DMS 273 treated with DMSO at 0.1 percent for 48 hours (cell line): ENCODE data around the gene EPS15.

Experiments
- DNase-seq: peaks from one replicate; lab custom pipeline; 2025; lab: John Stamatoyannopoulos, UW

The EPS15 gene

DNA sequence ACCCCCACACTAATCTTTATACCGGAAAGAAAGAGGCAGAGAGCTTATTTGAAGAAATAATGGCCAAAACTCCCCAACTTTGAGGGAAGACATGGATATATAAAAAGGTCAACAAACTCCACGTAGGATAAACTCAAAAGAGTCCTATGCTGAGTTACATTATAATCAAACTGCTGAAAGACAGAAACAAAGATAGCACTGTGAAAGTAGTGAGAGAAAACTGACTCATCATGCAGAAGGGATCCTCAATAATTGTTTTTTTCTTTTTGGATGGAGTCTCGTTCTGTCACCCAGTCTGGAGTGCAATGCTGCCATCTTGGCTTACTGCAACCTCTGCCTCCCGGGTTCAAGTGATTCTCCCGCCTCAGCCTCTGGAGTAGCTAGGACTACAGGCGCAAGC lies 140.2 kb downstream of the EPS15 start:
- DNase-seq = no peak

DNA sequence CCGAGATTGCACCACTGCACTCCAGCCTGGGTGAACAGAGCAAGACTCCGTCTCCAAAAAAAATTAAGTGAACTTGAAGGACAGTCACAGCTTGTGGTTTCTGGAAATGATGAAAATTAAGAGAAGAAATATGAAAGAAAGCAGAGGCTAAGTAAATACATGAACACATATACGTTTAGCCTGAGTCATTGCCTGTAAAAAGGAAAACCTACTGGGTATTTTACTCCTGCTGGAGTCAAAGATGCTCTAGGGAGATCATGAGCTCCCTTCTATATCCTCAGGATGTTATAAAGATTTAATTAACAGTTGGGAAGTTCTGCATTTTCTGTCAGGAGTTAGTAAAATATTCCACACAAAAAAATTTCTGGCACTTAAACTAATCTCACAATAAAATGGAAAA lies 145.2 kb downstream of the EPS15 start:
- no peak for DNase-seq

DNA sequence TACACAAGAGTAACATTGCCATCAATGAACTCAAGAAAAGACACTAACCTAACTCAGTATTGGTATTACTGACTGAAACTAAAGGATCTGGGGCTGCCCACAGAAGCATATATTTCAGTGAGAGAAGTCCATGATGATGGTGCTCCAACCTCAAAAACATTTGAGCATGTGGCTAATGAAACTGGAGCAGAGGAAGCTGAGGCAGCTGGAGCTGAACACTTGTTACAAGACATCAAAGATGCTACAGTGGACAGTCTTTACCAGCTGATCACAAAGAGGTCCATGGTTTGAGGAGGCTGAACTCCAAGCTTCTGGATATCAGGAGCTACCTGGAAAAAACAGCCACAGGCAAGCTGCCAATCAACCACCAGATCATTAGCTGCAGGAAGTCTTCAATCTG lies 146.5 kb downstream of the EPS15 start:
- DNase-seq = no peak

DNA sequence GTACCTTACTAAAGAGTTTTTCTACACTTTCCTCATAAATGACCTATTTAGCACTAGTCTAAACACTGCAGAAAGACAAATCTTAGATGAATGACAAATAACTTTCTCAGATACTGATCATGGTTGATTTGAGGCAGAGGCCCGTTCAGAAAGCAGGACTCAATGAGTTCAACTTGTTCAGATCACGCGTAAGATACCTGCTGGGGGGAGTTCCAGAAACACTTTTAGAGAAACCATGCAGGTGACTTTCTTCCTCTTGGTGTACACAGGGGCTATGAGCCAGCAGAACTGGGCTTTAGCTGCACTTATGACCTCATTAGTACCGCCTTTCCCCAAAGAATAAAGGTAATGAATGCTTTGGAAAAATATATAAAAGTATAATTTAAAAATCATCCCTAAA lies 149.9 kb downstream of the EPS15 start:
- DNase-seq = no peak

DNA sequence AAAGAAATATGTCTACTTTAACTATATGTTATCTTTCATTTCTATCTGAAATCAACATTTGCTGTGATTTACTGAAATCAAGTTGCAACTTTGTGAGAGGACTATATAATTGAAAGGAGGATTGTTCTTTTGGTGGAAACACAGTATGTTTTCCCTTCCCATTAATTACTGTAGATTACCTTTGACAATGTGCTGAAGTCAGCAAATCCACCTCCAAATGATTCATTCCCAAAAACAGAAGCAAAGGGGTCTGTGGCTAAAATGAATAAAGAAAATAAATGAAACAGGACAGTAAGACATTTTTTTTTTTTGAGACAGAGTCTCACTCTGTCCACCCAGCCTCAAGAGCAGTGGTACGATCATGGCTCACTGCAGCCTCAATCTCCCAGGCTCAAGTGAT lies 153.3 kb downstream of the EPS15 start:
- no peak for DNase-seq

DNA sequence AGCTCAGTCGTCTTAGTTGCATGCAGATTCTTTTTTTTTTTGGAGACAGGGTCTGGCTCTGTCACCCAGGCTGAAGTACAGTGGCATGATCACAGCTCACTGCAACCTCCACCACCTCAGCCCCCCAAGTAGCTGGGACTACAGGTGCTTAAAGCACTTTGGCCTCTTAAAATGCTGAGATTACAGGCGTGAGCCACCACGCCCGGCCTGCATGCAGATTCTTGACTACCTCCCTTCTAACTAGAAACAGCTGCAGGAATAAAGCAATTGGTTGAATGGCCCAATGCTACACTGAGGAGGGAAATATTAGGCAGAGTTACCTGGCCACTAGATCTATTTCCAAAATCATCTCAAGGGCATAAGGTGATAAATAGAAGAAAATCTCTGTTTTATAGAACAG lies 159.2 kb downstream of the EPS15 start:
- DNase-seq = no peak

DNA sequence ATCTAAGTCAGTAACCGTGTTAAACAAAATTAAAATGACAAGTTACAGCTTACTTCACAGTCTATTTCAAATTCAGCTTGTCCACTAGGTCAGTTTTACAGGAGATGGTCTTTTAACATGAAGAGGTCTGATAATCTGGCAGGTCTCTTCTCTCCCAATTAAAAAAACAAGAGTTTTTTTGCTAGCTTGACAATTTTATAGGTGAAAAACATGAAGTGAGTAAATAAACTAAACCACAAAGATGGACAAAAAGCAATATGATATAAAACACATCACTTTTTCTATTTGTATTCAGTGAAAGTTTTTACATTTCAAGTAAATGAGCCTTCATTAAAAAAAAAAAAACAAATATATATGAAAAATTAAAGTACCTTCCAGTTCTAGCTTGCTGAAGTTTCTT lies 163.7 kb downstream of the EPS15 start:
- DNase-seq = no peak

DNA sequence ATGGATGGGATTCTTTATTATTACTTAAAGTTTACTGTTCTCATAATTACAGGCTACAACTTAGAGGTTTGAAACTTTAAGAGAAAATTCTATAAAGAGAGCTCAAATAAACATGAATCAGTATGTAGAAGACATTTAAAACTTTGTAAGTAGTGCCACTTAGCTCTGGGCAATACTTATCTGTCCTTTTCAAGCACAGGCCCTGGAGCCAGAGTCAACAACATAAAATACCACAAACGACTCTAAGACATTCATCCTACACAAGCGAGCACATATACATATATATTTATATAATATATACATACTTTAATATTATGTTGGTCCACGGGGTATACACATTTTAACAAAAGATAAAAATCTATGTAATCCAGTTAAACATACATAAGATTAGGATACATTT lies 164.7 kb downstream of the EPS15 start:
- DNase-seq = no peak

DNA sequence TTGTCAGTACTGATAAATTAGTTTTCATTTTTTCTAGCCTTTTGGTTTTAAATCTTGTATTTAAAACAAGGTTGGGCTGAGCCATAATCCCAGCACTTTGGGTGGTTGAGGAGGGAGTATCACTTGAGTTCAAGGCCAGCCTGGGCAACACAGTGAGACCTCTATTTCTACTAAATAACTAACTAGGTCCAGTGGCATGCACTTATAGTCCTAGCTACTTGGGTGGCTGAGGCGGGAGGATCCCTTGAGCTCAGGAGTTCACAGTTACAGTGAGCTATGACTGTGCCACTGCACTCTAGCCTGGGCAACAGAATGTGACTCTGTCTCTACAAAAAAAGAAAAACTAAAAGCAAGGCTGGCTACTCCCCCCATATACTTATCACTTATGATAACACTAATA lies 167.2 kb downstream of the EPS15 start:
- no peak for DNase-seq

DNA sequence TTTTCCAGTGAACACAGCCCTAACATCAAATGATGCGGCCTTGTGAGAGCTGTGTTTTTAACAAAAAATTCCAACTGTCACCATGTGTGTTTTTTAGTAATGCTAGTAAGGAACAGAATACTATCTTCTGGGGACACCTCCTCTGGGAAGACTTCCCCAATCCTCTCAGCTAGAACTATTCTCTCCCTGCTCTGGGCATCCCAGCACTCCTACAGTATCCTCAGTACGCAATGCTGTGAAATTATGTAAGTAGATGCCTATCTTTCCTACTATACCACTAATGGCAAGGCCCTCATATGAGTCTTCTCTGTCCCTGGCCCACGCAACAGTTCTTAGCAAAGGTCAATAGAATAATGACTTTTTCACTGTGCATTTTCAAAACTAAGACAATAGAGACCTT lies 169.2 kb downstream of the EPS15 start:
- DNase-seq = no peak

DNA sequence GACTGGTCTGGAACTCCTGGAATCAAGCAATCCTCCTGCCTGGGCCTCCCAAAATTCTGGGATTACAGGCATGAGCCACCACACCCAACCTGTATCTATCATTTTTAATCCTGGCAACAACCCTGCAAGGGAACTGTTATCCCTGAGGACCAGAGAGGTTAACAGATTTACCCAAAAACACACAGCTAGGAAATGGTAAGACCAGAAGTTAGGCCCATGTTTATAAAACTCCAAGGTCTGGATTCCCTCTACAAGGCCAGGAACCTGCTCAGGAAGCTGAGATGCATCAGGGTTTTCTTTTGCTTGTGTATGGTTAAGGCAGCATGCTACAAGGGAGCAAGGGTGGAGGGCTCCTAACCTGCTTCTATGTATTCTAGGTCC lies 170.9 kb downstream of the EPS15 start:
- no peak for DNase-seq

DNA sequence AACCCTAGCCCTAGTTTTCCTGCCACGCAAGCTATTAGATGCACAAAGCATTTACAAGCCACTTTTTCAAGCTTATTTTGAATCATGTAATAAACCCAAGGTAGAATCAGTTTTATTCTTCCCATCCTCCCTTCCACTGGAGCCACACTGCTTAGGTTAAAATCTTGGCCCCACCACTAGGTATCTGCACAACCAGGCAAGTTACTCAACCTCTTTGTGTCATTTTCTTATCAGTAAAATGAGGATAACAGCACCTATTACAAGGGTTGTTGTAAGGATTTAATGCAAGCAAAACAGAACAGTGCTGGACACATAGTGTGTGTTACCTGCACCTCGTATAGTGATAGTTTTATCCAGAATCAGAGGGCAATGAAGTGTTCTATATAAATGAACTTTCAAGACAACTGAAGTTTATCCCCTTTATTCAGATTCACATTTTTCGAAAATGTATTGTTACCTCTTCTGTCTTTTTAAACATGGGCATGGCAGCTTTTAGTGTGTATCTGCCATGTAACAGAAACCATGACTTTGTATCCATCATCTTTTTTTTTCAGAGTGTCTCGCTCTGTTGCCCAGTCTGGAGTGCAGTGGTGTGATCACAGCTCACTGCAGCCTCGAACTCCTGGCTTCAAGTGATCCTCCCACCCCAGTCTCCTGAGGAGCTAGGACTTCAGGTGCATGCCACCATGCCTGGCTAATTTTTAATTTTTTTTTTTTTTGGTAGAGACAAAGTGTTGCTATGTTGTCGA lies 171.5 kb downstream of the EPS15 start:
- no peak for DNase-seq

DNA sequence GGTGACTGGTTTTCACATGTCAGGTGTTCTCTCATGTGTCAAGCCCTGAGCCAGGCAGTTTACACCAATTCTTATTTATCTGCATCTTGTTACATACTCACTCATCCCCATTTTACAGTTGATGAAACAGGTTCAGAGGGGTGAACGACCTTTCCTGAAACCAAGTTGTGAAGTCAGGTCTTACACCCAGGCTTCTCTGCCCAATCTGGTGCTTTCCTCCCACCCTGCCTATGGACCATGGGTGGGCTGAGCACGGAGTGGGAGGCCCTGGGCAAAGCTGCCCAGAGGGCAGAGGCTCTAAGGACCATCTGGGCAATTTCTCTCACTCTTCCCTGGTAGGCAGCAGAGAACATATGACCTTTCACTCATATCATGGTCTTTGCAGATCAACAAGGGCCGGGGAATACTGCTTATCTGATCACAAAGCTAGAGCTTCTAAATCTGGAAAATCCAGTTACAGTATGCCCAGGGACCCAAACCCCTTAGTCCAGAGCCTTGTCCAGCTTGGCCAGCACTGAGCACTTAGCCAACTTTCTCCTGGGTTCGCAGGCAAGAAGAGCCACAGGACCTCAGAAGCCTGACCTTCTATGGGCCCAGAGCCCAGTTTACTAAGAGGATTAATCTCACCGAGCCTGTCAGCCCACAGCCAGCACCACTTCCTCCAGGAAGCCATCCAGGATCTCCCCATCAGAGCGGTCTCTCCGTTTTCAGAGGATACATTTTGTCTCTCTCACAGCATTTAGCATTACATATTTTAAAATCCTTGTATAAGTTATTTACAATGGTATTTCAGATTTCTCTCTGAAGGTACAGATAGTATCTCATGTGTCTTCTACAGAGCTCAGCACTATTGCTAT lies 172.8 kb downstream of the EPS15 start:
- DNase-seq = no peak

DNA sequence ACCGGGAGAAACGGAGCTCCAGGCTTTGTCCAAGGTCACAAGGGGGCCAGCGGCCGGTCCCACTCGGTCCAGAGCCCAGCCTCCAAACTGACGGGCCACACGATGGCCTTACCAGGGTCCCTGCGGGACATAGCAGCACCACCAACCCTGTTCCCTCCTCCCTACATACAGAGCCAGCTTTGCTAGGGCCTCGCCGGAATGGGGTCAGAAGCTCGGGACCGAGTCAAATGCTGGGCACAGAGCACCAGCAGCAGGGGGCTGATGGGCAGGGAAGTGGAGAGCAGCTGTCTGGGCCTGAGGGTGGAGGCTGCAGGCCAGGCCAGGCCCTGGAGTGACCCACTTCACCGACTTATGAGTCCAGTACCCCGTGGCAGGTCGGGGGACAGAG lies 173.8 kb downstream of the EPS15 start:
- no peak for DNase-seq

DNA sequence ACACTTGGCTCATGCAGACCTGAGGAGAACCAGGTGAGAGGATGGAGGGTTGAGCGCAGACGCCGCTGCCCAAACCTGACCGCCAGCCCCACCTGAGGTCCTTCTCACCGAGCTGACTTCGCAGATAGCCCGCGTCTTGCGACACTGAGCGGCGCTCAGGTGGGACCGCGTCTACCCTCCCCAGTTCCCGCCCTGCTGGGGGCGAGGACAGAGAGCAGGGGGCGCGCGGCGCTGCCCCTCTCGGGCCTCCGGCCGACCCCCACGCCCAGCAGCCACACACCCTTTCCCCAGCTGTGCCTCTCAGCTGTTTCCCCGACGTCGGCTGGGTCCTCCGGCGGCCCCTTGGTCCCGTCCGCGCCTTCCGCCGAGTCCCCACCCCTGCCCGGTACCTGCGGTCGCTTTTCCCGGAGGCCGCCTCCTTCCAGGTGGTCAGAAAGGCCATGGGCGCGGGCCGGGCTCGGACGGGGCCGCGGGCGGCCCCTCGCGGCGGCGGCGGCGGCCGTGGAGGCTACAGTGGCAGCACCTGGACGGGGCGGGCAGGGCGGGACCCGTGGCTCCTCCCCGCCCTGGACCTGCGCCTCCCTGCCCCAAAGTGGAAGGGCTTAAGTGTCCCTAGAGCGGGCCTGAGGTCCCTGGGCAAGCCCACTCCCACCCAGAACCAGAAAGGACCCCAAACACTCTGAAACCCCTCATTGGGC lies 174.3 kb downstream of the EPS15 start:
- no peak for DNase-seq

DNA sequence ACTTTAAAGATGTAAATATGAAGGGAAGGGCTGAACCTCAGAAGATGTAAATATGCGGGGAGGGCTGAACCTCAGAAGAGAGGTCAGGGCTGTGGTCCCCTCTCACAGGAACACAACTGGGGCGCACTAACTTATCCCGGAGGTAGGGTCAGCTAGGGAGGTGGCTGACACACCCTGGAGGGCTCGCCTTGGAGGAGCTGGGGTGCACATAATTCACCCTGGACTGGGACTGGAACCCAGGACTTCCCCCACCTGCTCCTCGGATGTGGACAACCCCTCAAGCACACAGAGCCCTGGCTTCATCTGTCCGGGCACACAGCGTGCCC lies 174.8 kb downstream of the EPS15 start:
- no peak for DNase-seq

DNA sequence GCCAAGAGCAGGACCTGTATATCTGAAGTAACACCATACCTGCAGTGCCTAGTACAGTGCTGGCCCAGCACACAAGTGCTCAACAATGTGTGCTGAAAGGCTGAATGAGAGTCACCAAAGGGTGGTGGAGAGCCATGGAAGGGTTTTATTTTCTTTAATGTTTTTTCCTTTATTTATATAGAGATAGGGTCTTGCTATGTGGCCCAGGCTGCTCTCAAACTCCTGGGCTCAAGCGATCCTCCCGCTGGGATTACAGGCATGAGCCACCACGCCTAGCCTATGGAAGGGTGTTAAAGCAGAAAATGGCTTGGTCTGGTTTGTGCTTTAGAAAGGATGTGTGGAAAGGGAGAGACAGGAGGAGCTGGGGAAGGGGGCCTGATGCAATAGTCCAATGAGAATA lies 175.4 kb downstream of the EPS15 start:
- no peak for DNase-seq

DNA sequence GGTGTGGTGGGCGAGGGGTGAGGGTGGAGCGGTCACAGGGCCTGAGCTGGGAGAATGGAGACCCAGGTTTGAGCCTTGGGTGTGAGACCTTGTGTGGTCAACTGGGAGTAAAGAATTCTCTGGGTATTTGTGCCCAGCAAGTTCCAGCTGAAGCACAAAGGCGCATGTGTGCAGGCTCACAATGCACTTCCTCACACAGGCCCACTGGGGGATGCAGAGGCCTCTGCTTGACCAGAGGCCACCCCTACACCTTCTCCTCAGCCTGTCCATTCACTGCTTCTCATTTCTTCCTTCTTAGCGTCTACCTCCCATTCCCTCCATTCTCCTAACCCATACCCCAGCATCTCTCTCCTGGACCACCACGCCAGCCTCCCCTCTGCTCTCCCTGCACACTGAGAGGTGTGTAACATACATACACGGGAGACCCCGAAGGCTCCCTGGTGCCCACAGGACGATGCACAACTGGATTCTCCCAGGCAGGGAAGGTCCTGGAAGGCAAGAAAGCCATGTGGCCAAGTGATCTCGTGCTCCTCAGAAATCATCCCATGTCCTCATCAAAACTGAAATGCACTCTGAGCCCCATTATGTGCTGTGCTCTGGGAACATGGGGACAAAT lies 176.4 kb downstream of the EPS15 start:
- DNase-seq = no peak

DNA sequence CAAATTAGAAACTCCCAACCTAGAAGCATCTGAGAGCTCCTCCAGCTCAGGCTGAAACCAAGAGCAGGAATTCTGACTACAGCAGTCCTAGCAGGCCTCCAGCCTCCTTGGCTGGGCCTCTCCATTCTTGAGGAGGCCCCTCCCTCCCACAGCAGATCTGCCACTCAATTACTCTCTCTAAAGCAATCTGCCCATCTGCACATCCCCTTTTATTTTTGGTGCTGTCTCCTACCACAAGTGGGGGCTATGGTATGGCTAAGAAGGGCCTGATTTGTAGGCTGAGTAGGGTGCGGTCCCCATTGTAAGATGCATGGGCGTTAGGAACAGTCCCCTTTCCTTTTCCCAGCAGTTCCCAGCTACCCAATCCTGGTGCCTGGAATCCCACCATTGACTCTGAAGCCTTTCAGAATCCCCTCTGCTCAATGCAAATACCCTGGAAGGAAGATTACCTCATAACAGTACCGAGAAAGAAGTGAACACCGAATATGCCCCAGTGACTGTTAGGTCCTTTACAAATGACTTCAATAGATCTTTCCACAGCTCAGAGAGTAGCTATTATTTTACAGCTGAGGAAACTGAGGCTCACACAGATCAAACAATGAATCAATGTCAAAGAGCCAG lies 177.1 kb downstream of the EPS15 start:
- DNase-seq = peak; percentile 68

DNA sequence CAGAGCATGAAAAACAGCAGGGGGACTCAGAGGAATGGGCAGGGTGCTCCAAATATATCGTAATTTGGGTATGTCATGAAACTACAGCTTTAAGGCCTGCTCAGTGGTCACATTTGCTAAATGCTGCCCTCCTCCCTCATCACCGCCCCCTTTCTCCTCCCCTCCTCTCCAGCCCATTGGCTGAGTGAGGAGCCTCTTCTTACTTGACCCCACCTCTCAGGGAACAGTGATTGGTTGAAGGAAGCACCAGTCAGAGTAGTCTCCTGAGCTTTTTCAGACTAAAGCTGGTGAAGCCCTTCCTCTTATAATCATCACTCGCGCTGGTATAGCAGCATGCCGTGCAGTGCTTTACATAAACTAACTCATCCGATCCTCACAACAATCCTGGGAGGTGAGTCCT lies 178.7 kb downstream of the EPS15 start:
- DNase-seq = no peak

DNA sequence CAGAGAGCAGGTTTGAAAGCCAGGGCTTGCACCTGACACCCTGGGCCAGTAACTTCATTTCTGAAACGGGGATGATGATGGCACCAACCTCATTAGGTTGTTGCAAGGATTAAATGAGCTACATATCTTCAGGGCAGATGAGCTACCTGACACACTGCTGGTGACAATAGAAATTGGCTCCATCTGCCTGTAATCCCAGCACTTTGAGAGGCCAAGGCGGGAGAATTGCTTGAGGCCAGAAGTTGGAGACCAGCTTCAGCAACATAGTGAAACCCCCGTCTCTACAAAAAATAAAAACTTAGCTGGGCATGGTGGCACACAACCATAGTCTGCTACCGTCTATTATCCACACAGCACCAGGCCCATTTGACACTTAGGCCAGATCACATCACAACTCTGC lies 182.4 kb downstream of the EPS15 start:
- DNase-seq = no peak

DNA sequence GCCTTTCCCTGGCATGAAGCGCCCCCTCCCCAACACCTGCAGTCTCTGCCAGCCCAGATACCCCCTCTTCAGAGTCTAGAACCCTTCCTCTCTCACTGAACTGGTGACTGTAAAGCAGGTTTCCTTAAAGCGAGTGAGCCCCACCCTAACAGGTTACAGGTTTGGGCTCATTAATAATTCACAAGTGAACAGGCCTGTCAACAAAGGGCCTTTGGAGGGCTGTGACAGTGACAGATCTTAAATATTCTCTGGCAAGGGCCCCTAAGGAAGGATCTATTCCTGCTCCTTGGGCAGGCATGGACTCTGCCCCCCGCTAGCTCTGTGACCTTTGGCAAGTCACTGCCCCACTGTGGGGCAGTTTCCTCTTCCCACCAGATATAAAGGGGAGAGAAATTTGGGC lies 183.1 kb downstream of the EPS15 start:
- DNase-seq = no peak
